Neural progenitor cell (in vitro differentiated cells): ENCODE results near the gene BCL10. TPM values are rescaled to one million over a fixed set of nuclear protein-coding genes. Genes with fewer than 3 reads are reported as not detected.

Experiments used
- DNase-seq: peaks from one replicate; pipeline ENCODE4 v3.0.0-alpha.2; 2016; ENCODE audit warnings: low spot score
- H2AFZ ChIP-seq: fragments of 200-600 bp; sonication (generic); replicated peaks from 2 replicates; pipeline ENCODE4 v1.6.1; 2016; ENCODE audit warnings: antibody characterized with exemption
- H3F3A ChIP-seq: fragments of 200-600 bp; sonication (generic); 2 replicates; pipeline ENCODE4 v1.6.1; 2016; ENCODE audit warnings: antibody characterized with exemption, low read depth
- H3K27ac ChIP-seq: fragments of 200-600 bp; sonication (generic); 2 replicates; pipeline ENCODE4 v1.5.1; 2016; ENCODE audit warnings: mild to moderate bottlenecking
- H3K27me3 ChIP-seq: fragments of 200-600 bp; sonication (generic); 2 replicates; pipeline ENCODE4 v1.6.1; 2016; ENCODE audit warnings: mild to moderate bottlenecking, moderate library complexity
- H3K36me3 ChIP-seq: fragments of 200-600 bp; sonication (generic); 2 replicates; pipeline ENCODE4 v1.5.1; 2016
- H3K4me1 ChIP-seq: fragments of 200-600 bp; sonication (generic); 2 replicates; pipeline ENCODE4 v1.6.1; 2016; ENCODE audit warnings: mixed run types
- H3K4me2 ChIP-seq: fragments of 200-600 bp; sonication (generic); 2 replicates; pipeline ENCODE4 v1.6.1; 2016
- H3K4me3 ChIP-seq: fragments of 200-600 bp; sonication (generic); 2 replicates; pipeline ENCODE4 v1.5.1; 2016
- H3K79me2 ChIP-seq: fragments of 200-600 bp; sonication (generic); 2 replicates; pipeline ENCODE4 v1.6.1; 2016; ENCODE audit warnings: low read depth
- H3K9ac ChIP-seq: fragments of 200-600 bp; sonication (generic); 2 replicates; pipeline ENCODE4 v1.6.1; 2016
- H3K9me3 ChIP-seq: fragments of 200-600 bp; sonication (generic); 2 replicates; pipeline ENCODE4 v1.5.1; 2016; ENCODE audit warnings: low read depth
- H4K20me1 ChIP-seq: fragments of 200-600 bp; sonication (generic); 2 replicates; pipeline ENCODE4 v1.6.1; 2016; ENCODE audit warnings: low read depth
- H3K27ac Mint-ChIP-seq: 3 replicates; pipeline ENCODE4 v1.8.0; 2021; ENCODE audit warnings: mixed read lengths
- H3K27me3 Mint-ChIP-seq: 2 replicates; pipeline ENCODE4 v1.8.0; 2022; ENCODE audit warnings: low read depth, mild to moderate bottlenecking, inconsistent platforms, moderate library complexity, mixed read lengths; ENCODE audit not compliant: insufficient read depth
- H3K36me3 Mint-ChIP-seq: 3 replicates; pipeline ENCODE4 v1.8.0; 2021; ENCODE audit warnings: mixed read lengths
- H3K4me1 Mint-ChIP-seq: 3 replicates; pipeline ENCODE4 v1.8.0; 2021; ENCODE audit warnings: mixed read lengths
- H3K4me3 Mint-ChIP-seq: 3 replicates; pipeline ENCODE4 v1.8.0; 2021; ENCODE audit warnings: mild to moderate bottlenecking, moderate library complexity, mixed read lengths
- H3K9me3 Mint-ChIP-seq: 3 replicates; pipeline ENCODE4 v1.8.0; 2020; ENCODE audit warnings: mixed read lengths
- EZH2 ChIP-seq: fragments of 200-600 bp; sonication (generic); IDR thresholded peaks from 2 replicates; pipeline ENCODE4 v1.6.1; 2017; ENCODE audit warnings: antibody characterized with exemption, mild to moderate bottlenecking, moderate library complexity
- EZH2phosphoT487 ChIP-seq: fragments of 200-600 bp; sonication (generic); IDR thresholded peaks from 2 replicates; pipeline ENCODE4 v1.6.1; 2017; ENCODE audit warnings: antibody characterized with exemption
- total RNA-seq: library from RNA; depleted of rRNA; stranded (reverse); fragments of >200 nt; gene quantifications from 2 replicates; pipeline ENCODE4 v1.2.3, GENCODE V29; 2015; ENCODE audit warnings: low replicate concordance
- TF ChIP-seq, protein P1 (sequence below): fragments of 200-600 bp; sonication (generic); IDR thresholded peaks from 2 replicates; pipeline ENCODE4 v1.5.1; 2017; ENCODE audit warnings: antibody characterized with exemption, mild to moderate bottlenecking

Gene BCL10
- total RNA-seq, 1 donor from 2014 or later: 28.2 TPM

GRCh38 chr1:85244271-85245061, 32.0 kb downstream of the BCL10 start:
- no peak for TF ChIP-seq EZH2phosphoT487
- no peak for TF ChIP-seq EZH2
- TF ChIP-seq, protein P1, sequence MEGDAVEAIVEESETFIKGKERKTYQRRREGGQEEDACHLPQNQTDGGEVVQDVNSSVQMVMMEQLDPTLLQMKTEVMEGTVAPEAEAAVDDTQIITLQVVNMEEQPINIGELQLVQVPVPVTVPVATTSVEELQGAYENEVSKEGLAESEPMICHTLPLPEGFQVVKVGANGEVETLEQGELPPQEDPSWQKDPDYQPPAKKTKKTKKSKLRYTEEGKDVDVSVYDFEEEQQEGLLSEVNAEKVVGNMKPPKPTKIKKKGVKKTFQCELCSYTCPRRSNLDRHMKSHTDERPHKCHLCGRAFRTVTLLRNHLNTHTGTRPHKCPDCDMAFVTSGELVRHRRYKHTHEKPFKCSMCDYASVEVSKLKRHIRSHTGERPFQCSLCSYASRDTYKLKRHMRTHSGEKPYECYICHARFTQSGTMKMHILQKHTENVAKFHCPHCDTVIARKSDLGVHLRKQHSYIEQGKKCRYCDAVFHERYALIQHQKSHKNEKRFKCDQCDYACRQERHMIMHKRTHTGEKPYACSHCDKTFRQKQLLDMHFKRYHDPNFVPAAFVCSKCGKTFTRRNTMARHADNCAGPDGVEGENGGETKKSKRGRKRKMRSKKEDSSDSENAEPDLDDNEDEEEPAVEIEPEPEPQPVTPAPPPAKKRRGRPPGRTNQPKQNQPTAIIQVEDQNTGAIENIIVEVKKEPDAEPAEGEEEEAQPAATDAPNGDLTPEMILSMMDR: no peak
- Mint-ChIP-seq H3K4me1 (peaks cover 7% of the 10 kb centered on the region), H3K9me3 (peaks cover 4% of the 10 kb centered on the region), H3K27ac (no peak overlapping the region), H3K27me3 (no peaks in the 10 kb centered on the region), H3K36me3 (peaks cover 2% of the 10 kb centered on the region), H3K4me3 (no peak overlapping the region)
- Histone ChIP-seq H4K20me1 (no peaks in the 10 kb centered on the region), H3F3A (peaks cover 35% of the 10 kb centered on the region), H3K79me2 (no peaks in the 10 kb centered on the region), H3K36me3 (no peaks in the 10 kb centered on the region), H3K27ac (peak overlapping the region; percentile 32), H3K4me2 (no peak overlapping the region), H3K4me3 (no peak overlapping the region), H3K27me3 (no peaks in the 10 kb centered on the region), H2AFZ (peak overlapping the region; percentile 64), H3K9me3 (no peaks in the 10 kb centered on the region), H3K4me1 (peaks cover 36% of the 10 kb centered on the region), H3K9ac (no peak overlapping the region)
- no peak for DNase-seq

DNA sequence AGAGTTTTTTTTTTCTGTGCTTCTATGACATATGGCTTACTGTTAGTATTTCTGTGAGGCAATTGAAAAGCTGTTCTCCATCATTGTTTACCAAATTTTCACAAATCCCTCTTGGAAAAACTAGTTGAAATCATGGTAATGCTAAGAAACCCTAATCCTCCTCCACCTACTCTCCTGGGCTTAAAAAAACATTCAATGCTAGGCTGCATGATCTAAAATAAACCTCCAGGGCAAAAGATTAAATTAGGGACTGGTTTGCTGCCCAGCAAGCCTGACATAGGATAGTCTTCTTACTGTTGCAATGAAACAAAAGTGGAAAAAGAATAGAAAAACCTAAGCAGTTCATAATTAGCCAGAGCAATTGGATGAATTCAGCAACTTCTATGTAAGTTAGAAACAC, 33.1 kb downstream of the BCL10 start:
- Histone ChIP-seq H3F3A (peaks cover 35% of the 10 kb centered on the region), H3K4me1 (peaks cover 36% of the 10 kb centered on the region), H3K79me2 (no peaks in the 10 kb centered on the region), H3K9me3 (no peaks in the 10 kb centered on the region), H4K20me1 (no peaks in the 10 kb centered on the region), H2AFZ (no peak overlapping the region), H3K27me3 (no peaks in the 10 kb centered on the region), H3K4me2 (peak overlapping the region; percentile 9), H3K27ac (peak overlapping the region; percentile 32), H3K36me3 (no peaks in the 10 kb centered on the region), H3K4me3 (no peak overlapping the region), H3K9ac (no peak overlapping the region)
- H3K4me3 Mint-ChIP-seq: no peak overlapping the region
- peak; percentile 6 for DNase-seq
- TF ChIP-seq, protein P1: no peak
- TF ChIP-seq EZH2: no peak
- no peak for TF ChIP-seq EZH2phosphoT487
- no peaks in the 10 kb centered on the region for H3K36me3 Mint-ChIP-seq
- H3K27ac Mint-ChIP-seq: no peak overlapping the region
- H3K4me1 Mint-ChIP-seq: peaks cover 7% of the 10 kb centered on the region
- H3K27me3 Mint-ChIP-seq: no peaks in the 10 kb centered on the region
- peaks cover 2% of the 10 kb centered on the region for H3K9me3 Mint-ChIP-seq

DNA sequence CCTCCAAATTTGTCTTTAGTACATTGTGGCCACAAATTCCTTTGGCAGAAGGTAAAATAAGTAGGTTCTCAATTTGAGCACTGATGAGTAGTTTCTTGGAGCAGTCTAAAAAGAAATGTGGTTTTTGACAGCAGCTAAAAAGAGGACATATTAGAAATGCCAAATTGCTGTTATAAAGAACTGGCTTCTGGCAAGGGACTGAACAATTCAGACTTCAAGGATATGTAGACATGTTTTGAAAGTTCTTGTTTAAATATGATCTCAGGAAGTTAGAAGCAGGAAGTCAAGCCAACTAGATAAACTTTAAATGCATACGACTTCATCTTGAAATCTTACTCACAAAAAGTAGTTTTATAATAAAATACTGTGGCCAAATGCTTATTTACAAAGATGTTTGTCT, 35.8 kb downstream of the BCL10 start:
- peaks cover 35% of the 10 kb centered on the region for H3F3A ChIP-seq
- H3K27me3 Mint-ChIP-seq: no peaks in the 10 kb centered on the region
- no peak overlapping the region for H3K27ac Mint-ChIP-seq
- H3K4me2 ChIP-seq: peak overlapping the region; percentile 9
- H3K36me3 Mint-ChIP-seq: no peaks in the 10 kb centered on the region
- no peak overlapping the region for H3K9ac ChIP-seq
- peaks cover 7% of the 10 kb centered on the region for H3K4me1 Mint-ChIP-seq
- no peaks in the 10 kb centered on the region for H3K36me3 ChIP-seq
- no peaks in the 10 kb centered on the region for H3K79me2 ChIP-seq
- peaks cover 36% of the 10 kb centered on the region for H3K4me1 ChIP-seq
- H3K27ac ChIP-seq: peak overlapping the region; percentile 50
- no peaks in the 10 kb centered on the region for H3K9me3 ChIP-seq
- H4K20me1 ChIP-seq: no peaks in the 10 kb centered on the region
- no peak overlapping the region for H3K4me3 ChIP-seq
- no peak overlapping the region for H3K4me3 Mint-ChIP-seq
- DNase-seq: no peak
- TF ChIP-seq, protein P1: no peak
- TF ChIP-seq EZH2phosphoT487 (no peak), EZH2 (no peak)
- no peaks in the 10 kb centered on the region for H3K27me3 ChIP-seq
- no peaks in the 10 kb centered on the region for H3K9me3 Mint-ChIP-seq
- H2AFZ ChIP-seq: no peak overlapping the region
